IPS-NIHi7 (cell line): ENCODE measurements around the gene SLC25A6.
"Not testable (repeated sequence)": the region's sequence is repeated elsewhere in the genome, so short reads cannot be mapped to it uniquely, and the experiment has no call there.

Experiments
- DNase-seq: peaks from one replicate; pipeline ENCODE4 v3.0.0; 2012; ENCODE audit warnings: mixed read lengths; ENCODE audit errors: extremely low spot score

Gene SLC25A6

GRCh38 chrX:1391707-1392375, at the start of gene SLC25A6:
Gene SLC25A6, minus strand, starts transcription at chrX:1392113. Its CDS starts 104 bp downstream, at chrX:1392009.
- DNase-seq: peak; percentile 99

GRCh38 chrX:1440506-1440905, 48.6 kb upstream of the SLC25A6 start:
- DNase-seq: no peak

DNA sequence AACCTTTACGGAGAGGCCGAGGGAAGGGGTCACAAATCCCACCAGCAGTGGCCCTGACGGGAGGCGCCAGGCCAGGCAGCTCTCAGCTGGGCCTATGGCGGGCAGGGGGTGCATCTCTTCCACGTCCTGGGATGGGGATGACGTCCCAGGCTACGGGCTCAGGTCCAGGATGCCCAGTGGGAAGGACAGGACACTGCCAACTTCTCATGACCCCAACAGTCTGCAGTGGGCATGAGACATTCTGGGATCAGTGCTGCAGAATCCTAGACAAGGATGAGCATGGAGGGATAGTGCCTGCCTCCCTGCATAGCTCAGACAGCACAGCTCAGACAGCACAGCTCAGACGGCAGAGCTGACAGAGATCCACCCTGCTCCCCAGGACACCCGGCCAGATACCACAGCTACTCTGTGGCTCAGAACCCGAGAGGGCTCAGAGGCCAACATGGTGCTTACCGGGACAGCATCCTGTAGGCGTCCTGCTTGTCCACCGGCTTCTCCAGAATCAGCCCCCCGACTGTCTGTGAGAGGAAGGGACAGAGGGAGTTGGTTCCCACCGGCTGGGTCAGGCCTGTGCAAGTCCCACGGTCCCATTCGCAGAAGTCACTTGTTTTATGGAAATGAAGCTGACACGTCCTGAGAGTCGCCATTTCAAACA, 43.5 kb upstream of the SLC25A6 start:
- no peak for DNase-seq

DNA sequence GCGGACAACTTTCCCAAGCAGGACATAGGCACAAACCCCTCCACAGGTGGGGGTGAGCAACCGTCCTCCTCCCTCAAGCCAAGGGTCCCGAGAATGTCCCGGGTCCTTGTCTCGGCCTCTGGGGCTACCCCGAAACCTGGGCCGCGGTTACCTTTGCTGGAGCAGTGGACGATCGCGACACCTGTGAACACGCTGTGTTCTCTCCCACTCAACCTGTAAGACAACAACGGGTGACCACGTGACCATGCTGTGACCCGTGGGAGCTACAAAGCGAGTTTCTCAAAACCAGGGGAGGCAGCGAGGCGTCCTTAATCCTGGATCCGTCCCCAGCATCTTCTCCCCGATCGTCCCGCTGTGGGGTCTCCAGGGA, 42.9 kb upstream of the SLC25A6 start:
- DNase-seq: no peak

- DNase-seq: no peak
Measured at GRCh38 chrX:1433646-1434357, 41.9 kb upstream of the SLC25A6 start.

- DNase-seq: no peak
Measured at GRCh38 chrX:1430451-1430850, 38.5 kb upstream of the SLC25A6 start.

GRCh38 chrX:1427756-1428155, 35.8 kb upstream of the SLC25A6 start:
- no peak for DNase-seq

DNA sequence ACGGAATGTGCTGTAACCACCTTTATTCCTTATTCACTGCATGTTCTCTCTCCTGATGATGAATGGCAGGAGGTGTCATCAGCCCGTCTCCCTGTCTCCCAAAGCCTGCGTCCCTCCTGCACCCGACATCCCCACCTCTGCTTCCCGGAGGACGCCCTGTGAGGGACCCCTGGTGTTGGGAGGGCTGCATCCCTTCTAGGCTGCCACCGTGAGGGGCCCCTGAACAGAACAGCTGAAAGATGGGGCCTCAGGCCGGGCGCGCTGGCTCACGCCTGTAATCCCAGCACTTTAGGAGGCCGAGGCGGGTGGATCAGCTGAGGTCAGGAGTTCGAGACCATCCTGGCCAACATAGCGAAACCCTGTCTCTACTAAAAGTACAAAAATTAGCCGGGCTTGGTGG, 34.4 kb upstream of the SLC25A6 start:
- DNase-seq: not testable (repeated sequence)

DNA sequence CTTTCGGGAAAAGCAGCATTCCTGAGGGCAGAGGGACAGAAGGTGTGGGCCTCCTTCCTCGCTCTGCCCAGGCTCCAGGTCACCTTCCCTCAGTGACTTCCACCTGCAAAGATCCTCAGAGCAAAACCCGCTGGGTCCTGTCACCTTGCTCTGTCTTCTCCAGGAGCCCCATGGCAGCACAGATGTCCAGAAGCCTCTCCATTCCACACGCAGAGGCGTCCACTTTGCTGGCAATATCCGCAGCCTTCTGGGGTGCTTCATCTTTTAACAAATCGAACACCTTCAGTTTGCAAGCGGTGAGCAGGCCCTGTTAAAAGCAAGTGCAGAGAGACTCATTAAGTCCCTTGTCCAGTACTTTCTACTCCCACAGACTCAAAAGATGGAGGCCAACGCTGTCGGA, 33.5 kb upstream of the SLC25A6 start:
- DNase-seq: no peak

GRCh38 chrX:1424147-1424851, 32.4 kb upstream of the SLC25A6 start:
- no peak for DNase-seq

- DNase-seq: no peak
Measured at GRCh38 chrX:1423215-1423614, 31.3 kb upstream of the SLC25A6 start.

GRCh38 chrX:1422135-1422465, 30.2 kb upstream of the SLC25A6 start:
- no peak for DNase-seq

DNA sequence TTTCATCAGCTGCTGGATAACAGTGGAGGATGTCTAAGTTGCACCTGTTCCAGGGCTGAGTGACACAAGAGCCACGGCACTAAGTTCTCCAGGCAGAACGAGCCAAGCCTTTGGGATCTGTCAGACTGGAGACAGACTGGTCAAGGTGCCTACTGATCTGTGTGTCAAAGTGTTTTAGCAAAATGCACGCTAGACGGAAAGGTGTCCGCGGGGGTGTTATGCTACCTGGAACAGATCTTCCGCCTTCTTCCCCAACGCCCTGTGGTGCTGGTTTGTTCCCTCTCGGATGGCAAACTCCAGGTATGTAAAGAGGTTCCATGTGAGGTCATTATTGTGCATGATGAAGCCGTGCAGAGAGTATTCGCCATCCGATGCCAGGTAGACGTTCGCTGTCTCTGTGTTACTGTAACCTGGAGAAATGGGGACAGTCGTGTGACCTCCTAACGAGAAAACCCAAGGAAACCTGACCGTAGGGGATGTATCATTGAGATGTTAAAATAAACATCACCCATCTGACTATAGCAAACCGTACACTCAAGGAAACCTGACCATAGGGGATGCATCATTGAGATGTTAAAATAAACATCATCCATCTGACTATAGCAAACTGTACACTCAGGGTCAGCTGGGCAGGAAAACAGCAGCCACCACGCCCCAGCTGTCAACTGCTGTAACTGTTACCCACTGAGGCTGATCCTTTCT, 29.7 kb upstream of the SLC25A6 start:
- DNase-seq: no peak

DNA sequence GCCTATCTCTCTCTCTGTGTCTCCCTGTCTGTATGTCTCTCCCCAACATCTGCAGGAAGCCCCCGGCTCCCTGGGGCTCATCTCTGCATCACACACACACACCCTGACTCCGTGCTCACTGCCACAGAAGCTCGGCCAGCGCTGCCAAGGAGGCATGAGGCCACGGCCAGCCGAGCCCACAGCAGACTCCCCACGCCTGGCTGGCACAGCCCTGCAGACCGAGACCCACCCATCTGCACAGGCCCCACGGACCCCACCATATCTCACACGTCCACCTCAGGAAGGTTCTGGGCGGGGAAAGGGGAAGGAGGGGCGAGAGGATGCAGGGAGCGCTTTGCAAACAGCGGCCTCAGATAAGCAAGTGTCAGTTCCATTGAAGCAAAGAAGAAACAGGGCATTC, 28.5 kb upstream of the SLC25A6 start:
- DNase-seq: no peak

GRCh38 chrX:1419545-1420355, 27.8 kb upstream of the SLC25A6 start:
- DNase-seq: no peak

DNA sequence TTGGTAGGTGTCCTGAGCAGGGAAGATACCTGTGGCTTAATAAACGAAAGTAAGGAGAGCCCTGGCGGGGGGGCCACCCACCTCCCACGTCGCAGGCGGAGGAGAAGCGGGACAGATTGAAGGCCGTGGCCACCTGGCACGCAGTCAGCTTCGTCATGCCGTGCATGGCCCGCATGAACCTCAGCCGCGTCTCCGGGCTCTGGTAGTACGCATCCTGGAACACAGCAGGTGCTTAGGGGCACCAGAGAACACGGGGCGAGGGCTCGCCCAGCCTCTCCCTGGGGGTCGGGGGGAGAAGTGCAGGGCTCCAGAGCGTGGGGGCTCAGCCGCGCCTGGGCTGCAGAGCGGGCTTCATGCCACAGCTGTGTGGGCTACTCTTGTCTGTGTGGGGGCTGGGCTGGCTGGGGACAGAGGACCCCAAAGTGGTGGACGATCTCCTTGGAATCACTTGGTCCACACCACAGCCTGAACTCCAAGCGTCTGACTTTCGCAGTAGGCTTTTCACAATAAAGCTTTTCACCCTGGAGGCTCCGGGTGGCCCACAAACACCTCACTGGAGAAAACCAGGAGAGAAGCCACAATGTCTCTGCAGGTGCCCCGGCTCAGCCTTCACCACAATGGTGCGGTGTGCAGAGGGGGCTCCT, 27.1 kb upstream of the SLC25A6 start:
- no peak for DNase-seq

DNA sequence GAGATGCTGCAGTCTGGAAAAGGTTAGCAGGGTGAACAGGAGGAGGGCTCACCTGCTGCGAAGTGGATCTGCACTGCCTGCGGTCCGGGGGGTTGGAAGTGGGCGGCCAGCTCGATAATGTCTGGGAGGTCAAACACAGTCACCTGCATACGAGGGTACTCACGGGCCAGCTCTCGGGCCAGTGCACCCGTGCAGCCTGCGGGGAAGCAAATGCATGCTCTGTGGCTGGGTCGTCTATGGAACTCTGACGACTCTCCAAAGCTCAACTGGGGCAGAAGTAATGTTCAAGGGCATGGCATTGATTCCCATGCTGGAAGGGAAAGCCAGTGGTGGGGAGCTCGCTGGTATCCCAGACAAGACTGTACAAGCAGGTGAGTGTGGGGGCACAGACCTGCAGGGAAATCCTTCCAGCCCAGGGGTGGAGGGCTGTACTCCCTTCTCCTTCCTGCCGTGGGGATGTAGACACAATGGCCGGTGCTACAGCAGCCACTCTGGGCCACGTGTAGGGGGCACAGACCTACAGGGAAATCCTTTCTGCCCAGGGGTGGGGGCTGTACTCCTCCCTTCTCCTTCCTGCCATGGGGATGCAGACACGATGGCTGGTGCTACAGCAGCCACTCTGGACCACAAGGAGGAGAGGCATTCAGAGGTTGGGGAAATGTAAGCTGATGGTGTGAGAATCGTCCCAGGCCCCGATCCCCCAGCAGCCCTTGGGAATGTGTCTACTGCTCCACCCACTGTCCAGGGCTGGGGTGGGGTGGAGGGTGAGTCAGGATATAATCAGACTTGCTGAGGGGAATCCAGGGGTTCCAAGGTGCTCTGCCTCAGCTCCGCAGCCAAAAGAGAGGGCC, 26.2 kb upstream of the SLC25A6 start:
- DNase-seq: no peak

GRCh38 chrX:1416965-1417760, 25.2 kb upstream of the SLC25A6 start:
- no peak for DNase-seq

DNA sequence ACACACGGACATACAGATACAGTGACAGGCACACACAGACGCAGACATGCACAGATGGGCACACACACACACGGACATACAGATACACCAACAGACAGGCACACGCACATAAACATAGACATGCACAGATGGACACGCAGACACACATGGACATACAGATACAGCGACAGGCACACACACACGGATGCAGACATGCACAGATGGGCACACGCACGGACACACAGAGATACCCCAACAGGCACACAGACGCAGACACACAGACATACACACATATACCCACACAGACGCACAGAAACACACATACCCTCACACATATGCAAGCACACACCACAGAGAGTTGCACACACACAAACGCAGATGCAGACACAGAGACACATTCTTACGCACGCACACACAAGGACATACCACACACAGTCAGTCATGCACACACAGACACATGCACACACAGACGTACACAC, 24.4 kb upstream of the SLC25A6 start:
- no peak for DNase-seq
